WERI-Rb-1 (cell line): ENCODE results near the gene CNTRL.

Experiments
- DNase-seq: peaks from one replicate; pipeline ENCODE4 v3.0.0-alpha.2; 2020
- H3K27ac ChIP-seq: fragments of 250-450 bp; sonication (Bioruptor Pico); 2 replicates; pipeline ENCODE4 v1.5.1; 2020; ENCODE audit warnings: mild to moderate bottlenecking, moderate library complexity
- H3K27me3 ChIP-seq: fragments of 250-450 bp; sonication (Bioruptor Pico); 2 replicates; pipeline ENCODE4 v1.5.1; 2021; ENCODE audit warnings: mild to moderate bottlenecking, low read depth, moderate library complexity; ENCODE audit not compliant: insufficient read depth, severe bottlenecking
- H3K36me3 ChIP-seq: fragments of 250-450 bp; sonication (Bioruptor Pico); 2 replicates; pipeline ENCODE4 v1.5.1; 2020; ENCODE audit warnings: mild to moderate bottlenecking, moderate library complexity
- H3K4me3 ChIP-seq: 2 replicates; pipeline ENCODE4 v1.5.1; 2011; ENCODE audit warnings: low read depth, mild to moderate bottlenecking, control low read depth, low read length
- H3K9me3 ChIP-seq: fragments of 250-450 bp; sonication (Bioruptor Pico); 2 replicates; pipeline ENCODE4 v1.5.1; 2021; ENCODE audit warnings: mild to moderate bottlenecking, moderate library complexity; ENCODE audit not compliant: severe bottlenecking
- CTCF ChIP-seq: IDR thresholded peaks from 2 replicates; pipeline ENCODE4 v1.5.1; 2011; ENCODE audit warnings: low read depth, mild to moderate bottlenecking, control low read depth, inconsistent platforms, low read length

Gene CNTRL

DNA sequence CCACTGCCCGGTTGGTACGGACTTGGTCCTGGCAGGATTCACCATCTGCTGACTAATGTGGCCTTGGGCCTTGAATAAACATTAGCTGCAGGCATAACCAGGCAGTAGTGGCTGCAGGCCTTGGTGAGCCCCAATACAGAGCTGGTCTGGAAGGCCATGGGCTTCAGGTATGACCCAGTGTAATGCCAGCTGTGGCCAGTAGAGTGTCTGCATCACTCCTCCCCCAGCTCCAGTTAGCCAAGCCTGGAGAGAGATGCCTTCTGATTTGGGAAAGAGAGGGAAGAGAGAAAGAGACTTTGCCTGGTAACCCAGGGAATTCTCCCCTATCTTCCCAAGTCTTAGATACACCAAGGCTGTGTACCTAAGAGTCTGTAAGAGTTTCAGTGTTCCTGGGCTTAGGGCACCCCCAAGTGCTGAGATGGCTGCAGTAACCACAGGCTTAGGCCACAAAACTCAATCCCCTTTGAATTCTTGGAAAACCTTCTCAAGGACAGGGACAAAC lies 19.1 kb upstream of the CNTRL start:
- Histone ChIP-seq H3K4me3 (no peak overlapping the region), H3K27me3 (no peaks in the 10 kb centered on the region), H3K27ac (no peak overlapping the region), H3K9me3 (peaks cover 6% of the 10 kb centered on the region), H3K36me3 (no peaks in the 10 kb centered on the region)
- peak; percentile 63 for TF ChIP-seq CTCF
- peak; percentile 20 for DNase-seq

- no peak for DNase-seq
- TF ChIP-seq CTCF, result no peak
- Histone ChIP-seq H3K9me3 (peaks cover 6% of the 10 kb centered on the region), H3K36me3 (no peaks in the 10 kb centered on the region), H3K27me3 (no peaks in the 10 kb centered on the region), H3K4me3 (no peak overlapping the region), H3K27ac (no peak overlapping the region)
Measured at GRCh38 chr9:121057821-121058220, 16.9 kb upstream of the CNTRL start.

GRCh38 chr9:121059513-121059912 lies 15.2 kb upstream of the CNTRL start:
- TF ChIP-seq CTCF, result no peak
- H3K36me3 ChIP-seq, result no peaks in the 10 kb centered on the region
- H3K4me3 ChIP-seq, result no peak overlapping the region

GRCh38 chr9:121059998-121060636 lies 14.6 kb upstream of the CNTRL start:
- no peaks in the 10 kb centered on the region for H3K27me3 ChIP-seq
- peaks cover 6% of the 10 kb centered on the region for H3K9me3 ChIP-seq
- no peaks in the 10 kb centered on the region for H3K36me3 ChIP-seq
- no peak overlapping the region for H3K27ac ChIP-seq
- peak; percentile 71 for TF ChIP-seq CTCF
- DNase-seq, result peak; percentile 61
- H3K4me3 ChIP-seq, result no peak overlapping the region

More at GRCh38 chr9:121059513-121059912, 15.2 kb upstream of the CNTRL start:
- H3K27me3 ChIP-seq, result no peaks in the 10 kb centered on the region
- DNase-seq, result no peak
- H3K9me3 ChIP-seq, result peaks cover 6% of the 10 kb centered on the region
- H3K27ac ChIP-seq, result no peak overlapping the region

DNA sequence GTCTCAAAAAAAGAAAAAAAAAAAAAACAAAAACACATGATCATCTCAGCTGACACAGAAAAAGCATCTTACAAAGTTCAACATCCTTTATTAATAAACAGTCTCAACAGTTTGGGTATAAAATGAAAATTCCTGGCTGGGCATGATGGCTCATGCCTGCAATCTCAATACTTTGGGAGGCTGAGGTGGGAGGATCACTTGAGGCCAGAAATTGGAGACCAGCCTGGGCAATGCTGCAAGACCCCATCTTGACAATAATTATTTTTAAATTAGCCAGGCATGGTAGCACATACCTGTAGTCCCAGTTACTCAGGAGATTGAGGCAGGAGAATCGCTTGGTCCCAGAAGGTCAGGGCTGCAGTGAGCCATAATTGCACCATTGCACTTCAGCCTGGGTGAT lies 7.9 kb upstream of the CNTRL start:
- peaks cover 9% of the 10 kb centered on the region for H3K9me3 ChIP-seq
- no peak overlapping the region for H3K27ac ChIP-seq
- no peak for DNase-seq
- TF ChIP-seq CTCF, result no peak
- no peaks in the 10 kb centered on the region for H3K36me3 ChIP-seq
- no peak overlapping the region for H3K4me3 ChIP-seq
- no peaks in the 10 kb centered on the region for H3K27me3 ChIP-seq

DNA sequence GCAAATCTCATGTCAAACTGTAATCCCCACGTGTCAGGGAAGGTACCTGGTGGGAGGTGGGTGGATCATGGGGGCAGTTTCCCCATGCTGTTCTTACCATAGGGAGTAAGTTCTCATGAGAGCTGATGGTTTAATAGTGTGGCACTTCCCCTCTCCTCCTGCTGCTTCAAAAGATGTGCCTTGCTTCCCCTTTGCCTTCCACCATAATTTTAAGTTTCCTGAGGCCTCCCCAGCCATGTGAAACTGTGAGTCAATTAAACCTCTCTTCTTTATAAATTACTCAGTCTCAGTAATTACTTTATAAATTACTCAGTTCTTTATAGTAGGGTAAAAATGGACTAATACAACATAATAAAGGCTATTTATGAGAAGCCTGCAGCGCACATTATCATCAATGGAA lies 7.1 kb upstream of the CNTRL start:
- H3K9me3 ChIP-seq, result peaks cover 9% of the 10 kb centered on the region
- TF ChIP-seq CTCF, result no peak
- no peak overlapping the region for H3K27ac ChIP-seq
- H3K4me3 ChIP-seq, result no peak overlapping the region
- H3K27me3 ChIP-seq, result no peaks in the 10 kb centered on the region
- H3K36me3 ChIP-seq, result no peaks in the 10 kb centered on the region
- DNase-seq, result no peak
